ENCODE results near the gene ADAM22.
A peak's percentile ranks its signal among the peaks of the same experiment; 100 is the strongest.

The ADAM22 gene

GRCh38 chr7:88115258-88115796 lies 181.3 kb downstream of the ADAM22 start:
- H4K8ac ChIP-seq (ENCODE audit: low read depth, low read length), result no peak overlapping the region
- no peak overlapping the region for H2BK120ac ChIP-seq (ENCODE audit: insufficient read depth, low read length, poor library complexity)
- peaks cover 0 to 2% of the 10 kb centered on the region in 2 experiments for H3K4me1 ChIP-seq (ENCODE audit: control insufficient read depth in 1 of 2, insufficient read depth in 2 of 2, low read length in 2 of 2)
- H2AK5ac ChIP-seq (ENCODE audit: low read length), result no peak overlapping the region
- H3K9ac ChIP-seq (ENCODE audit: low read length), result no peak overlapping the region
- H3K36me3 ChIP-seq (ENCODE audit: control insufficient read depth in 1 of 2, insufficient read depth in 2 of 2, low read length in 2 of 2), result no peaks in the 10 kb centered on the region
- no peak overlapping the region for H3K14ac ChIP-seq (ENCODE audit: low read length)
- H3K4me3 ChIP-seq (ENCODE audit: low read depth, low read length), result no peak overlapping the region
- no peak overlapping the region for H2BK5ac ChIP-seq (ENCODE audit: low read depth, low read length, poor library complexity)
- no peaks in the 10 kb centered on the region for H3K79me1 ChIP-seq (ENCODE audit: low read length)
- DNase-seq, result peak in 1 of 2 donors; percentile 6
- H3K27me3 ChIP-seq (ENCODE audit: insufficient read depth, low read length), result no peaks in the 10 kb centered on the region
- H2AFZ ChIP-seq (ENCODE audit: insufficient read depth, low read length, poor library complexity), result no peak overlapping the region
- no peak overlapping the region for H3K23ac ChIP-seq (ENCODE audit: low read length)
- no peak overlapping the region for H3K4me2 ChIP-seq (ENCODE audit: low read length)
- no peaks in the 10 kb centered on the region for H3K79me2 ChIP-seq (ENCODE audit: control insufficient read depth, insufficient read depth, low read length, poor library complexity)
- H3K27ac ChIP-seq (ENCODE audit: low read depth, low read length), result no peak overlapping the region
- no peak overlapping the region for H3K4ac ChIP-seq (ENCODE audit: low read depth, low read length)
- no peaks in the 10 kb centered on the region for H3K9me3 ChIP-seq (ENCODE audit: insufficient read depth, low read depth, low read length)
- H4K91ac ChIP-seq (ENCODE audit: low read depth, low read length), result no peak overlapping the region
- H3K18ac ChIP-seq (ENCODE audit: low read length), result no peak overlapping the region
- no peak overlapping the region for H4K12ac ChIP-seq (ENCODE audit: low read depth, low read length)
- H2BK12ac ChIP-seq (ENCODE audit: low read length), result no peak overlapping the region

DNA sequence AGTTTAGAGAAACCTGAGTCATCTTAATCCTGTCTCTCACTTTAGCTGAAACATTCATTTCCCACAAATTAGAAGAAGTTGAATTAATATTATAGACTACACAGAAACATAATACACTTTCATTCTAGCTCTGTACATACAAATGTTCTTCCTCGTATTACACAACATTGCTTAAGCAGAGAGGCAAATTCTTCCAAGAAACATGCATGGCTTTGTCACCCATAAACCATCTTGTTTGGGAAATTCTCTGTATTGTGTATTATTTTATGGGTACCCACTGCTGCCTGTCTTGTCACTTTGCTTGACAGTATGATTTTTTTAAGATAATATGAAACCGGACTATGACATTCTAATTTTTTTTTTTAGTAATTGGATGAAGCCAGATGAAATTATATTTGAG lies 181.8 kb downstream of the ADAM22 start:
- H3K36me3 ChIP-seq (ENCODE audit: control insufficient read depth in 1 of 2, insufficient read depth in 2 of 2, low read length in 2 of 2), result no peaks in the 10 kb centered on the region
- no peak overlapping the region for H3K9ac ChIP-seq (ENCODE audit: low read length)
- H3K9me3 ChIP-seq (ENCODE audit: insufficient read depth, low read depth, low read length), result no peaks in the 10 kb centered on the region
- no peak overlapping the region for H2AFZ ChIP-seq (ENCODE audit: insufficient read depth, low read length, poor library complexity)
- no peaks in the 10 kb centered on the region for H3K79me2 ChIP-seq (ENCODE audit: control insufficient read depth, insufficient read depth, low read length, poor library complexity)
- H3K4ac ChIP-seq (ENCODE audit: low read depth, low read length), result no peak overlapping the region
- H3K18ac ChIP-seq (ENCODE audit: low read length), result no peak overlapping the region
- H3K27me3 ChIP-seq (ENCODE audit: insufficient read depth, low read length), result no peaks in the 10 kb centered on the region
- H3K27ac ChIP-seq (ENCODE audit: low read depth, low read length), result no peak overlapping the region
- DNase-seq, result no peak
- H4K12ac ChIP-seq (ENCODE audit: low read depth, low read length), result no peak overlapping the region
- H3K23ac ChIP-seq (ENCODE audit: low read length), result no peak overlapping the region
- H2BK120ac ChIP-seq (ENCODE audit: insufficient read depth, low read length, poor library complexity), result no peak overlapping the region
- H2AK5ac ChIP-seq (ENCODE audit: low read length), result no peak overlapping the region
- no peak overlapping the region for H3K14ac ChIP-seq (ENCODE audit: low read length)
- no peak overlapping the region for H2BK12ac ChIP-seq (ENCODE audit: low read length)
- no peak overlapping the region for H4K8ac ChIP-seq (ENCODE audit: low read depth, low read length)
- H3K4me3 ChIP-seq (ENCODE audit: low read depth, low read length), result no peak overlapping the region
- H2BK5ac ChIP-seq (ENCODE audit: low read depth, low read length, poor library complexity), result no peak overlapping the region
- H3K4me1 ChIP-seq (ENCODE audit: control insufficient read depth in 1 of 2, insufficient read depth in 2 of 2, low read length in 2 of 2), result peaks cover 0 to 2% of the 10 kb centered on the region in 2 experiments
- no peak overlapping the region for H4K91ac ChIP-seq (ENCODE audit: low read depth, low read length)
- H3K79me1 ChIP-seq (ENCODE audit: low read length), result no peaks in the 10 kb centered on the region
- WGBS (ENCODE audit: extremely low coverage, insufficient coverage, insufficient read length), result no CpG with 5 or more reads among the region's 2 CpGs
- no peak overlapping the region for H3K4me2 ChIP-seq (ENCODE audit: low read length)

DNA sequence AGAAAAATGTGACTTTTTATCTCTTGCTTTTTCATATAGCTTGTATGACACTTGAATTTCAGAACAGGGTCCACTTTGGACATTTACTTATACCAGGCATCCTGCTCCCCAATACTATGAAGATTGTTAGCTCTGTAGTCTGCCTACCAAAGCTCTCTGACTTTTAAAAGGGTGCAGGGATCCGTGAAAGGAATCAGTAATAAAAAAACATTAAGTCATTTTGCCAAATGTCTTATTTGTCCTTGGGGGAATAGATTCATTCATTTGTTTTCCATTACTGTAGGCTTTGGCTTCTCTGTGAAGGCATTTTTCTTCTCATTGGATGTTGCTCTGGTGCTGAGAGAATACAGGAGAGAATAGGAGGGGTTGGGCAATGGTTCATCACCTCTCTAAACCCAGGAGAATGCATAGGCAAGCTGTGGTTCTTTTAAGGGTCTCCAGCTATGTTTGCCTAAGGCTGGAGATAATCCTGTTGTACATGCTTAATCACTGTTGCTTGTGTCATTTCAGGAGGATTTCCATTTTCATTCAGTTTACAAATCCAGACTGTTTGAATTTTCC lies 182.3 kb downstream of the ADAM22 start:
- Histone ChIP-seq H2BK5ac (ENCODE audit: low read depth, low read length, poor library complexity) (no peak overlapping the region), H3K4me1 (ENCODE audit: control insufficient read depth in 1 of 2, insufficient read depth in 2 of 2, low read length in 2 of 2) (peaks cover 0 to 2% of the 10 kb centered on the region in 2 experiments), H3K79me2 (ENCODE audit: control insufficient read depth, insufficient read depth, low read length, poor library complexity) (no peaks in the 10 kb centered on the region), H3K4me2 (ENCODE audit: low read length) (no peak overlapping the region), H3K9me3 (ENCODE audit: insufficient read depth, low read depth, low read length) (no peaks in the 10 kb centered on the region), H3K27me3 (ENCODE audit: insufficient read depth, low read length) (no peaks in the 10 kb centered on the region), H4K12ac (ENCODE audit: low read depth, low read length) (no peak overlapping the region), H3K4ac (ENCODE audit: low read depth, low read length) (no peak overlapping the region), H2AFZ (ENCODE audit: insufficient read depth, low read length, poor library complexity) (no peak overlapping the region), H3K27ac (ENCODE audit: low read depth, low read length) (no peak overlapping the region), H3K14ac (ENCODE audit: low read length) (no peak overlapping the region), H4K8ac (ENCODE audit: low read depth, low read length) (no peak overlapping the region), H3K4me3 (ENCODE audit: low read depth, low read length) (no peak overlapping the region), H3K23ac (ENCODE audit: low read length) (no peak overlapping the region), H2BK120ac (ENCODE audit: insufficient read depth, low read length, poor library complexity) (no peak overlapping the region), H3K79me1 (ENCODE audit: low read length) (no peaks in the 10 kb centered on the region), H2AK5ac (ENCODE audit: low read length) (no peak overlapping the region), H2BK12ac (ENCODE audit: low read length) (no peak overlapping the region), H3K36me3 (ENCODE audit: control insufficient read depth in 1 of 2, insufficient read depth in 2 of 2, low read length in 2 of 2) (no peaks in the 10 kb centered on the region), H4K91ac (ENCODE audit: low read depth, low read length) (no peak overlapping the region), H3K18ac (ENCODE audit: low read length) (no peak overlapping the region), H3K9ac (ENCODE audit: low read length) (no peak overlapping the region)
- no peak for DNase-seq
- no CpG with 5 or more reads among the region's 1 CpG for WGBS (ENCODE audit: extremely low coverage, insufficient coverage, insufficient read length)

DNA sequence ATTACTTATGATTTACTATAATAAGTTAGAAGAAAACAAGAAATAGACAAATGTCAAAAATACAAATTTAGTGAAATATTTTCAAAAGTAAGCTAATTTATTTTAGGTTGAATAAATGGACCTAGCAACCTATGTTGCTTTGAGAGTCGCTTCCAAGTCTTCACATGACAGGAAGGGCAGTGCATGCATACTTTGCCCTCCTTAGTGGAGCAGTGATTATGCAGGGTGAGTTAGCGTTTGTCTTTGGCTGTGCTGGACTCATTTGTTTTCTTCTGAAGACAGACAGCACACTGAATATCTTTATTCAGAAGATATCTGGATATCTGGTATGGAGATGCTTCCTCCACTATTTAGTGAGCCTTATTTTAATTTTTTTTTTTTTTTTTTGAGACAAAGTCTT lies 183.3 kb downstream of the ADAM22 start:
- H3K4me3 ChIP-seq (ENCODE audit: low read depth, low read length), result no peak overlapping the region
- H4K12ac ChIP-seq (ENCODE audit: low read depth, low read length), result no peak overlapping the region
- H3K9ac ChIP-seq (ENCODE audit: low read length), result no peak overlapping the region
- no peak overlapping the region for H3K14ac ChIP-seq (ENCODE audit: low read length)
- H2AK5ac ChIP-seq (ENCODE audit: low read length), result no peak overlapping the region
- H2BK5ac ChIP-seq (ENCODE audit: low read depth, low read length, poor library complexity), result no peak overlapping the region
- H2AFZ ChIP-seq (ENCODE audit: insufficient read depth, low read length, poor library complexity), result no peak overlapping the region
- H3K79me1 ChIP-seq (ENCODE audit: low read length), result no peaks in the 10 kb centered on the region
- H3K4ac ChIP-seq (ENCODE audit: low read depth, low read length), result no peak overlapping the region
- H3K27ac ChIP-seq (ENCODE audit: low read depth, low read length), result no peak overlapping the region
- H3K79me2 ChIP-seq (ENCODE audit: control insufficient read depth, insufficient read depth, low read length, poor library complexity), result no peaks in the 10 kb centered on the region
- no peak overlapping the region for H4K91ac ChIP-seq (ENCODE audit: low read depth, low read length)
- H2BK12ac ChIP-seq (ENCODE audit: low read length), result no peak overlapping the region
- H4K8ac ChIP-seq (ENCODE audit: low read depth, low read length), result no peak overlapping the region
- no peak for DNase-seq
- H3K27me3 ChIP-seq (ENCODE audit: insufficient read depth, low read length), result no peaks in the 10 kb centered on the region
- H2BK120ac ChIP-seq (ENCODE audit: insufficient read depth, low read length, poor library complexity), result no peak overlapping the region
- H3K36me3 ChIP-seq (ENCODE audit: control insufficient read depth in 1 of 2, insufficient read depth in 2 of 2, low read length in 2 of 2), result no peaks in the 10 kb centered on the region
- H3K9me3 ChIP-seq (ENCODE audit: insufficient read depth, low read depth, low read length), result no peaks in the 10 kb centered on the region
- H3K18ac ChIP-seq (ENCODE audit: low read length), result no peak overlapping the region
- peaks cover 0 to 2% of the 10 kb centered on the region in 2 experiments for H3K4me1 ChIP-seq (ENCODE audit: control insufficient read depth in 1 of 2, insufficient read depth in 2 of 2, low read length in 2 of 2)
- H3K23ac ChIP-seq (ENCODE audit: low read length), result no peak overlapping the region
- WGBS (ENCODE audit: extremely low coverage, insufficient coverage, insufficient read length), result no CpG with 5 or more reads among the region's 2 CpGs
- H3K4me2 ChIP-seq (ENCODE audit: low read length), result no peak overlapping the region
